Measurements from ENCODE around the gene MSRB1.
"Not testable (repeated sequence)": the region's sequence is repeated elsewhere in the genome, so short reads cannot be mapped to it uniquely, and the experiment has no call there.

- TF ChIP-seq RAD21 (IDR thresholded peaks at IDR 0.05; ENCODE audit: low read depth); JUND (IDR thresholded peaks at IDR 0.05); POLR2A (IDR thresholded peaks at IDR 0.05; ENCODE audit: borderline replicate concordance, extremely low read depth, insufficient read depth, insufficient read length): not testable (repeated sequence)
- TF ChIP-seq, protein P1, sequence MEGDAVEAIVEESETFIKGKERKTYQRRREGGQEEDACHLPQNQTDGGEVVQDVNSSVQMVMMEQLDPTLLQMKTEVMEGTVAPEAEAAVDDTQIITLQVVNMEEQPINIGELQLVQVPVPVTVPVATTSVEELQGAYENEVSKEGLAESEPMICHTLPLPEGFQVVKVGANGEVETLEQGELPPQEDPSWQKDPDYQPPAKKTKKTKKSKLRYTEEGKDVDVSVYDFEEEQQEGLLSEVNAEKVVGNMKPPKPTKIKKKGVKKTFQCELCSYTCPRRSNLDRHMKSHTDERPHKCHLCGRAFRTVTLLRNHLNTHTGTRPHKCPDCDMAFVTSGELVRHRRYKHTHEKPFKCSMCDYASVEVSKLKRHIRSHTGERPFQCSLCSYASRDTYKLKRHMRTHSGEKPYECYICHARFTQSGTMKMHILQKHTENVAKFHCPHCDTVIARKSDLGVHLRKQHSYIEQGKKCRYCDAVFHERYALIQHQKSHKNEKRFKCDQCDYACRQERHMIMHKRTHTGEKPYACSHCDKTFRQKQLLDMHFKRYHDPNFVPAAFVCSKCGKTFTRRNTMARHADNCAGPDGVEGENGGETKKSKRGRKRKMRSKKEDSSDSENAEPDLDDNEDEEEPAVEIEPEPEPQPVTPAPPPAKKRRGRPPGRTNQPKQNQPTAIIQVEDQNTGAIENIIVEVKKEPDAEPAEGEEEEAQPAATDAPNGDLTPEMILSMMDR (IDR thresholded peaks at IDR 0.05 in 2 of 3, conservative IDR thresholded peaks at IDR 0.05 in 1 of 3; ENCODE audit: borderline replicate concordance in 1 of 3, insufficient read depth in 1 of 3, low read depth in 2 of 3, low read length in 2 of 3), result not testable (repeated sequence)
These were observed 3.2 kb downstream of the MSRB1 start for GRCh38 chr16:1939833-1940232.

Data from HCT116 (cell line).